Astrocyte (in vitro differentiated cells and primary cell): ENCODE results near the gene RSBN1.

ENCODE experiments used
- EZH2 ChIP-seq: IDR thresholded peaks from 2 replicates; pipeline ENCODE4 v1.6.1; 2012; ENCODE audit warnings: mild to moderate bottlenecking, low read length, inconsistent platforms; ENCODE audit not compliant: insufficient read depth
- TF ChIP-seq, protein P1 (sequence below): IDR thresholded peaks from 2 replicates; pipeline ENCODE4 v1.5.1; 2011; ENCODE audit warnings: low read depth, mild to moderate bottlenecking, inconsistent platforms, low read length, moderate library complexity; ENCODE audit not compliant: insufficient read depth

DNA sequence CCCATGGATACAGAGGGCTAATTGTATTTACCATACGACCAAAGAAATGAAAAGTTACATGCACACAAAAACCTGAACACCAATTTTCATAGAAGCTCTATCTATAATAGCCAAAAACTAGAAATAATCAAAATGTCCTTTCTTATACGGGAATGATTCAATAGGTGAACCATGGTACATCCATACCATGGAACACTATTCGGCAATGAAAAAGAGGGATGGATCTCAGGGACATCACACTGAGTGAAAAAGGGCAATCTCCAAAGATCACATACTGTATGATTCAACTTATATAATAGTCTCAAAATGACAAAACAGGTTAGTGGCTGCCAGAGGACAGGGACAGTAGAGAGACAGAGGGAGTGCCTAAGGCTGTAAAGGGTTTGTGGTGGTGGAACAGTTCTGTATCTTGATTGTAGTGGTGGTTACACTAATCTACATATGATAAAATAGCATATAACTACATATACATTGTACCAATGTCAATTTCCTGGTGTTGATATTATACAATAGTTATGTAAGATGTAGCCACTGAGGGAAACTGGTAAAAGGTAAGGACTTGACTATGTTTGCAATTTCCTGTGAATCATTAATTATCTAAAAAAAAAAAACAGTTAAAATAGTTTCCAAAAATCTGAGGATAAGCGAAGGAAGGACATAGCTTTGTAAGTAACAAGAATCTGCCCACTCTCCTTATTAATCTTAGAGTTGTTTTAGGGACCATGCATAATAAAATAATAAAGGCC, 3.7 kb downstream of the RSBN1 start:
- TF ChIP-seq, protein P1, sequence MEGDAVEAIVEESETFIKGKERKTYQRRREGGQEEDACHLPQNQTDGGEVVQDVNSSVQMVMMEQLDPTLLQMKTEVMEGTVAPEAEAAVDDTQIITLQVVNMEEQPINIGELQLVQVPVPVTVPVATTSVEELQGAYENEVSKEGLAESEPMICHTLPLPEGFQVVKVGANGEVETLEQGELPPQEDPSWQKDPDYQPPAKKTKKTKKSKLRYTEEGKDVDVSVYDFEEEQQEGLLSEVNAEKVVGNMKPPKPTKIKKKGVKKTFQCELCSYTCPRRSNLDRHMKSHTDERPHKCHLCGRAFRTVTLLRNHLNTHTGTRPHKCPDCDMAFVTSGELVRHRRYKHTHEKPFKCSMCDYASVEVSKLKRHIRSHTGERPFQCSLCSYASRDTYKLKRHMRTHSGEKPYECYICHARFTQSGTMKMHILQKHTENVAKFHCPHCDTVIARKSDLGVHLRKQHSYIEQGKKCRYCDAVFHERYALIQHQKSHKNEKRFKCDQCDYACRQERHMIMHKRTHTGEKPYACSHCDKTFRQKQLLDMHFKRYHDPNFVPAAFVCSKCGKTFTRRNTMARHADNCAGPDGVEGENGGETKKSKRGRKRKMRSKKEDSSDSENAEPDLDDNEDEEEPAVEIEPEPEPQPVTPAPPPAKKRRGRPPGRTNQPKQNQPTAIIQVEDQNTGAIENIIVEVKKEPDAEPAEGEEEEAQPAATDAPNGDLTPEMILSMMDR = no peak
- no peak for TF ChIP-seq EZH2
